HG03060 (cell line): ENCODE data around the gene SLC22A25.
"Not testable (repeated sequence)": the region's sequence is repeated elsewhere in the genome, so short reads cannot be mapped to it uniquely, and the experiment has no call there.

Experiments used
- ATAC-seq: cut with Tn5 transposase; IDR thresholded peaks from one replicate; pipeline ENCODE4 v1.9.1; 2021; ENCODE audit warnings: low read depth, moderate number of reproducible peaks; ENCODE audit not compliant: unreplicated experiment

Gene SLC22A25

DNA sequence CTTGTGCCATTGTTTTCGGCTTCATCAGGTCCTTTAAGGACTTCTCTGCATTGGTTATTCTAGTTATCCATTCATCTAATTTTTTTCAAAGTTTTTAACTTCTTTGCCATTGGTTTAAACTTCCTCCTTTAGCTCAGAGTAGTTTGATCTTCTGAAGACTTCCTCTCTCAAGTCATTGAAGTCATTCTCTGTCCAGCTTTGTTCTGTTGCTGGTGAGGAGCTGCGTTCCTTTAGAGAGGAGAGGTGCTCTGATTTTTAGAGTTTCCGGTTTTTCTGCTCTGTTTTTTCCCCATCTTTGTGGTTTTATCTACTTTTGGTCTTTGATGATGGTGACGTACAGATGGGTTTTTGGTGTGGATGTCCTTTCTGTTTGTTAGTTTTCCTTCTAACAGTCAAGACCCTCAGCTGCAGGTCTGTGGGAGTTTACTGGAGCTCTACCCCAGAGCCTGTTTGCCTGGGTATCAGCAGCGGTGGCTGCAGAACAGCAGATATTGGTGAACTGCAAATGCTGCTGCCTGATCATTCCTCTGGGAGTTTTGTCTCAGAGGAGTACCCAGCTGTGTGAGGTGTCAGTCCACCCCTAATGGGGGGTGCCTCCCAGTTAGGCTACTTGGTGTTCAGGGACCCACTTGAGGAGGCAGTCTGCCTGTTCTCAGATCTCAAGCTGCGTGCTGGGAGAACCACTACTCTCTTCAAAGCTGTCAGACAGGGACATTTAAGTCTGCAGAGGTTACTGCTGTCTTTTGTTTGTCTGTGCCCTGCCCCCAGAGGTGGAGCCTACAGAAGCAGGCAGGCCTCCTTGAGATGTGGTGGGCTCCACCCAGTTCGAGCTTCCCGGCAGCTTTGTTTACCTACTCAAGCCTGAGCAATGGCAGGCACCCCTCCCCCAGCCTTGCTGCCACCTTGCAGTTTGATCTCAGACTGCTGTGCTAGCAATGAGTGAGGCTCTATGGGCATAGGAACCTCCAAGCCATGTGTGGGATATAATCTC is 7.6 kb downstream of the SLC22A25 start:
- not testable (repeated sequence) for ATAC-seq

DNA sequence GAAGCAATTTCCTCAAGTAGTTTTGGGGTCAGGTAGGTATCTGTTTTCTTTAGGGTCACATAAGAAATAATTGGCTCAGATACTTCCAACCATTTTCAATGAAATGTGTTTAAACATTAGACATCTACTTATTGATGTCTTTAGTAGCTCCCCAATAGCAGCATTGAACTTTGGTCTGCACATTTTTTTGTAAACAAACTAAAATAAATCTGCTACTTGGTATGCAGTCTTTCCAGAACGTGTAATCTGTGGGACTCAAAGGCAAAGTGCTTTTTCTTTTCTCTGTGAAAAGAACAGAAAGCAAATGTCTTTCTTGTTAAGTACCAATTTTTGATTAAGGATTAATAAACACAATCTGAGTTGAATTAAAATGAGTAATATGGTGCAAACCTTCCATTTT is 13.6 kb downstream of the SLC22A25 start:
- no peak for ATAC-seq

DNA sequence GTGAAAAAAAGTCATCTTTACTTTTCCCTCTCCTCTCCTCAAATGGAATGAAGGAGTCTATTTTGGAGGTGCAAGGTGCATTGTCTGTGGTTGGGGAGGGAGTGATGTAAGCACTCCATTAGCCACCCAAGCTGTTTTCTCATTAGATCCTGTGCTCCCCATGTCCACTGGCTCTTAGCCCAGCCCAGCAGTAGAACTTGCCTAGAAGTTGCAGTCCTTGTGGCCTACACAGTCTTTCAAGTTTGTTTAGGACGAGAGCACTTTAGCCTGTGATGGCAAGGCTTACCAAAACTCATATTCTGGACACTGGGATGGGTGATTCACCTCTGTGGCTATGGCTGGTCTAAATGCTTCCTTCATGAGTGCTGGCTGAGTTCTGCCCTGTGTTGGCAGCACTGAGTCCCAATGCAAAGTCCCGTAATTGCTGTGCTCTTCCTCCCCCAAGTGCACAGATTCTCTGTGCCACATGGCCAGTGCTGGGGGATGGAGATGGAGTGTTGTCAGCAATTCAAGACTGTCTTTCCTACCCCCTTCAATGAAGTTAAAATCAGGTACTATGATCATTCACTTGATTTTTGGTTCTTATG is 15.8 kb downstream of the SLC22A25 start:
- no peak for ATAC-seq

DNA sequence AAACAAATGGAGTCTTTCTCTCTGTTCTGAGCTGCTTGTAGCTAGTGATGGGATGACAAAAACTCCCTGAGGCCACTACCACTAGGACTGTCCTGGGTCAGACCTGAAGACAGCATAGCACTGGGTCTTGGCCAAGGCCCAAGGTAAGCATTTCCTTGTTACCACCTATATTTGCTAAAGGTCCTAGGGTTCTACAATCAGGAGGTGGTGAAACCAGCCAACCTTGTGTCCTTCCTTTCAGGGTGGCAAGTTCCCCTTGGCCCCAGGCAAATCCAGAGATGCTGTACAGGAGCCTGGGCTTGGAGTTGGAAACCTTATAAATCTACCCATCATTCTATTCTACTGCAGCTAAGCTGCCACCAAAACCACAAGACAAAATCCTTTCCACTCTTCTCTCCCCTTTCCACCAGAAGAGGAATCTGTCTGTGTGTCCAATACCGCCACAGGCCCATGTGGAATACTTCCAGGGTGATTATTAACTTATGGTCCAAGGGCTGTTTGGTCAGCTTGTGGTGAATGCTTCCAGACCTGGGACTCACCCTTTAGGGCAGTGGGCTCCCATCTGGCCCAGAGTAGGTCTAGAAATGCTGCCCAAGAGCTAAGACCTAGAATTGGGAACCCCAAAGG is 16.8 kb downstream of the SLC22A25 start:
- ATAC-seq, result no peak

DNA sequence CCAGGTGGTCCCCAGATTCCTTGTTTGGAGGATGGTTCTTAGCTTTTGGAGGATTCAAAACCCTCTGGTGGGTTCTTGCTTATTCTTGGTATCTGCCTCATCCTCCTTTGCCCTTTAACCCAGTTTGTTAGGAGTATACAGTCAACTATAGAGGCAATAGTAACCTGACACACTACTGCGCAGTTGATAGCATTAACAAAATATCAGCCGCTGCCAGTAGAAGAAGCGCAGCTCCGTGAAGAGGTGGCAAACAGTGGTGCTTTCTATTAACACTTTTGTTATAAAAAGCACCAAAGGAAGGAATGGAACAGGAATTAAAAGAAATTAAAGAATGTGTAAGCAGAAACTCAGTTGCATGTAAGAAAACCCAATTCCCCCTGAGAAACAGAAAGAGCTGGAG is 29.3 kb downstream of the SLC22A25 start:
- ATAC-seq, result no peak

DNA sequence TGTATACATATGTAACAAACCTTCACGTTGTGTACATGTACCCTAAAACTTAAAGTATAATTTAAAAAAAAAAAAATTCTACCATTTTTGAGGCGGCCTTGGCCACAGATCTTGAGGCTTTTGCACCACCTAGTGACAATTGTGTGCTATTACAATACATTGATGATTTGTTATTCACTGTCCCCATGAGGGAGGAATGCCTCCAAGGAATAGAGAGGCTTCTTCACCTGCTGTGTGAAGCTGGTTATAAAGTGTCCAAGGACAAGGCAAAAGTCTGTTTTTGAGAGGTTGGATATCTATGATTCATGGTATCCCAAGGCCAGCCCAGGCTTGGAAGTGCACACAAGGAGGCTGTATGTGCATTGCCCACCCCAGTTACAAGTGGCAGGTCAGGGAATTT is 30.7 kb downstream of the SLC22A25 start:
- no peak for ATAC-seq

DNA sequence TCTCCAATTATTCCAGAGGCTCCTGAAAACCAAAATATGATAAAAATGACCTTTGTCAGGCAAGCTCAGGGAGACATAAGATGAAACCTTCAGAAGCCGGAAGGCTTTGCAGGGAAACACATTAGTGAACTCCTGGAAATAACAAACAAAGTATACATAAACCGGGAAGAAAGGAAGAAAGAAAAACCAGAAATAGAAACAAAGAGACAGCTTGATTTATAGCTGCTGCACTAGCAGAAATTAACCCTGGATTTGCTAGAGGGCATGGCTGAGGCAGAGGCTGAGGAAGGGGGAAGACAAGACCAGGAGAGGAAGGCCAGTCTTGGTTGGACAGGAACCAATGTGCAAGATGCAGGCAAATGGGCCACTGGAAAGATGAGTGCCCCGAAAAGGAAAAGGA is 33.3 kb downstream of the SLC22A25 start:
- no peak for ATAC-seq
